Measurements from ENCODE around the gene SPINK4. TPM values are rescaled to one million over a fixed set of nuclear protein-coding genes. Genes with fewer than 3 reads are reported as not detected.

Gene SPINK4
- total RNA-seq, 1 experiment from 2014 or later: not detected

GRCh38 chr9:33256236-33256635, 16.3 kb downstream of the SPINK4 start:
- no peak for DNase-seq (ENCODE audit: low read depth)

- DNase-seq (ENCODE audit: low read depth): no peak
Observed at GRCh38 chr9:33257276-33257675, 17.3 kb downstream of the SPINK4 start.

DNA sequence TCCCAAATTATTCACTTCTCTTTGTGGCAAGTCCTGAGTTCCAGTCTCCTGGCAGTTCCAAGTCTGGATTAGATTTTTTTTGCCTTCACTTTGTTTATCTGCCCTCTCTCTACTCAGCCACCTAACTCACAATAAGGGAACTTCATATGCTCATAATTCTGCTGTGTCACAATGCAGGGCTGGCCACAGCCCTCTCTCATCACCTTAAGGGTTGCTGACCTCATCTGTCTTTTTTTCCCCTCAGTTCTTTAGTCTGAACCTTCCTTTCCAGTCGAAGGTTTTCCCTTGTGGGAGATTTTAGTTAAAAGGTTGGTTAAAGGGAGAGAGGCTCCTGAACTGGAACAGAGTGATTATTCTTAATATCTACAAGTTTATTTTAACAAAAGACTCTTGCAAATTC, 20.4 kb downstream of the SPINK4 start:
- no peak for DNase-seq (ENCODE audit: low read depth)

- peak; percentile 31 for DNase-seq (ENCODE audit: low read depth)
Observed at GRCh38 chr9:33263131-33264002, 23.4 kb downstream of the SPINK4 start.

DNA sequence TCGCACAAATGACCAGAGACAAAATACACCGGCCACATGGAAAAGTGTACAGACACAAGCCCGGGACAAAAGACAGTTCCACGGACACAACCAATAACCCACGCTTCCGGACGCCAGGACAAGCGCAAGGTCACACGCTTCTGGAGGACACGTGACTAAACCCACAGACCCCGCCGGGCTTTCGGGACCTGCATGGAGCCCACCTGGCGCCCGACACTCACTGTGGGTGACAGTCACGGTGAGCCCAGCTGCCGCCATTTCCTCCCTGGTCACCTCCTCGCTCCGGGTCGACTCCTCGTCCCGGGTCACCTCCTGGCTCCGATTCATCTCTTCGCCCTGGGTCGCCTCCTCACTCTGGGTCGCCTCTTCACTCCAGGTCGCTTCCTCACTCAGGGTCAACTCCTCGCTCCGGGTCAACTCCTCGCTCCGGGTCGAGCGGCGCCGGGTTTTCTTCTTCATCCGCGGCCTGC, 24.1 kb downstream of the SPINK4 start:
- DNase-seq (ENCODE audit: low read depth): peak; percentile 24

DNA sequence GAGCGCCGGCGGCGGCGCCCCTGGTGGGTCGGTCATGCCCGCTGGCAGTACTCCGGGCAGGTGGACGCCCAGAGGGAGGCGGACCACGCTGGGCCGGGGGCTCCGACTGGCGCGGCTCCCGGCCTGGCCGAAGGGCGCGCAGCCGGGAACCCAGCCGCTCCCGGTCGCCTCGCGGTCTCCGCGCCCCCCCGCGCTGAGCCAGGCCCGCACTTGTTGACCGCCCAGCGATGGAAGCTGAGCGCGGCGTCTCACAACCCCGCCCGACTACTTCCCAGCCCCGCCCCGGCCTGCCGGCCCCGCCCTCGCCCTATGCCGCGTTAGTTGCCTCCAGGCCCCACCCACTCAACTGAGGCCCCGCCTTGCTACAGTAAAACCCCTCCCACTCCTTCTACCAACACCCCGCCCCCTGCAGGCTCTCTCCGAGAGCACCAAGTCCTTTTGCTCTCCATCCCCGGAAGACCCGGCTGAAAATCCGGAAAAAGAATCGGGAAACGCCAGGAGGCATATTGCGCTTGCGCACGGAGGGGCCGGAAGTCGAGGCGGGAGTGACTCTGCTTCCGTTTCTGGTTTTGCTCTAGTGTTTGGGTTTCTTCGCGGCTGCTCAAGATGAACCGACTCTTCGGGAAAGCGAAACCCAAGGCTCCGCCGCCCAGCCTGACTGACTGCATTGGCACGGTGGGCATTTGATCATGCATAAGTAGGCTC, 24.7 kb downstream of the SPINK4 start, which contains the start of the genes BAG1 and CHMP5:
BAG1 (minus strand) TSS at position 236 of the 705 bp plus-strand sequence.
CHMP5 (plus strand) TSS at position 577 of the 705 bp plus-strand sequence; CDS start at position 607, 30 bp downstream.
- peak; percentile 99 for DNase-seq (ENCODE audit: low read depth)

GRCh38 chr9:33265211-33265865, 25.4 kb downstream of the SPINK4 start:
- DNase-seq (ENCODE audit: low read depth): no peak

DNA sequence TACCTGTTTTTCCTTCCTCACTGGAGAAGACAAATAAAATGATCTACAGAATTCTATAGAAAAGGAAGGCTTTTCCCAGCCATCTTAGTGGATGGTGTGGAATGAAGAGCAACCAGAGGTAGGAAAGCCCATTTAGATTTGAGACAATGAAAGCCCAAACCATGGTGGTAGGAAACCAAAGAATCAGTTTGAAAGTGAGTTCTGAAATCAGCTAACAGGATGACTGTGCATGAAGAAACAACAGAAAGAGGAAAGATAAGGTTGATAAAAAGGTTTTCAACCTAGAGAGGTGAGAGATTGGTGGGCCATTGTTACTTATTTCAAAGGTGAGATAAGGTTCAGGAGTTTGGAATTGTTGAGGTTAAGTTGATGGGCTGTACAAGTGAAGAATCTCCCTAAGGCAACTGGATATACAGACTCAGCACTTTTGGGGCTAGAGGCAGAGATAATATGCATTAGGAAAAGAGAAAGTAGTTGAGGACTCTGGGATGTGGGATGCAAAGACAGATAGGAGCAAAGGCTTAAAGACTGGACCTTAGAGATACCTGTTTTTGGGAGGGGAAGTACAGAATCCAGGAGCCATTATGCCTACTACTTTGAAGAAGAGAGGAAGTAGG, 27.3 kb downstream of the SPINK4 start:
- no peak for DNase-seq (ENCODE audit: low read depth)

DNA sequence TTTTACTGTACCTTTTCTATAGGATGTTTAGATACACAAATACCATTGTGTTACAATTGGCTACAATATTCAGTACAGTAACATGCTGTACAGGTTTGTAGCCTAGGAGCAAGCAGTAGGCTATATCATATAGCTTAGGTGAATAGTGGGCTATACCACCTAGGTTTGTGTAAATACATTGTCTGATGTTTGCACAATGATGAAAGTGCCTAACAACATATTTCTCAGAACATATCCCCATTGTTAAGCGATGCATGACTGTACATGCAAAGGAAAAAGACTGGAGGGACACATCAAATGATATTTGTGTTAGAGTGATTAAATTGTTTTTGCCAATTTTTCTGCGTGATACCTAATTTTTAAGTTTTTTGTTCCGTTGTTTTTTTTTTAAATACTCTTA, 30.2 kb downstream of the SPINK4 start:
- DNase-seq (ENCODE audit: low read depth): no peak

GRCh38 chr9:33272061-33272460, 32.1 kb downstream of the SPINK4 start:
- DNase-seq (ENCODE audit: low read depth): no peak

DNA sequence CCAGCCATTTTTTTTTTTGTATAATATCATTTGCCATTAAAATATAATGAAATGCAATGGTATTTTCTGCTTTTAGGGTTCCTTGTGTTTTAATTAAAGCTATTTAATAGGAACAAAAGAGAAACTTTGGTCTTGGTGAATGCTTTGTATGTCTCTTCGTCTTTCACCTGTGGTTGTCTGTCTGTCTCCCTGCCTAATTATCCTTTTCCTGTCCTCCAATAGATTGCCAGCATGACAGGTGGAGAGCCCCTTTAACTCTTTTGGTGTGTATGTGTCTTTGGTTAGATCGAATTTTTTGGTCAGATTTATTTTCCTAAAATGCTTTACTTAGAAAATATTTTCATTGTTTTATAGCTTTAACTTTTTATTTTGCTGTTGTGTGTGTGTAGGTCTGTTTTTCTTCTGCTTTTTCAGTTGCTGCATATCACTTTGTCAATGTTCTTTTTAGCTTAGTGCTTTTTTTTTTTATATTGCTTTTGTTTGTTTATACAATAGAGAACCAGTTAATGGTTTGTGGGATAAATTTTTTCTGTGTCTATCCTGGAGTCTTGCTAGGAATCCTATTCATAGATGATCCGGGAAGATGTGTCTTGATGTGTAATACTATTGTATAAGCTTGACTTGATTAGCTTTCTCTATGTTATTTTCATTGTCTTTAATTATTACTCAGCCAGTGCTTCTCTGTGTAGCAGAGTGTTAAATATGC, 33.5 kb downstream of the SPINK4 start:
- DNase-seq (ENCODE audit: low read depth): no peak

- DNase-seq (ENCODE audit: low read depth): peak; percentile 29
Observed at GRCh38 chr9:33273972-33274328, 34.0 kb downstream of the SPINK4 start.

- no peak for DNase-seq (ENCODE audit: low read depth)
Observed at GRCh38 chr9:33277484-33277883, 37.5 kb downstream of the SPINK4 start.

GRCh38 chr9:33285502-33285901, 45.5 kb downstream of the SPINK4 start:
- DNase-seq (ENCODE audit: low read depth): no peak

GRCh38 chr9:33287087-33287490, 47.1 kb downstream of the SPINK4 start:
- peak; percentile 68 for DNase-seq (ENCODE audit: low read depth)

GRCh38 chr9:33288235-33288634, 48.3 kb downstream of the SPINK4 start:
- no peak for DNase-seq (ENCODE audit: low read depth)

DNA sequence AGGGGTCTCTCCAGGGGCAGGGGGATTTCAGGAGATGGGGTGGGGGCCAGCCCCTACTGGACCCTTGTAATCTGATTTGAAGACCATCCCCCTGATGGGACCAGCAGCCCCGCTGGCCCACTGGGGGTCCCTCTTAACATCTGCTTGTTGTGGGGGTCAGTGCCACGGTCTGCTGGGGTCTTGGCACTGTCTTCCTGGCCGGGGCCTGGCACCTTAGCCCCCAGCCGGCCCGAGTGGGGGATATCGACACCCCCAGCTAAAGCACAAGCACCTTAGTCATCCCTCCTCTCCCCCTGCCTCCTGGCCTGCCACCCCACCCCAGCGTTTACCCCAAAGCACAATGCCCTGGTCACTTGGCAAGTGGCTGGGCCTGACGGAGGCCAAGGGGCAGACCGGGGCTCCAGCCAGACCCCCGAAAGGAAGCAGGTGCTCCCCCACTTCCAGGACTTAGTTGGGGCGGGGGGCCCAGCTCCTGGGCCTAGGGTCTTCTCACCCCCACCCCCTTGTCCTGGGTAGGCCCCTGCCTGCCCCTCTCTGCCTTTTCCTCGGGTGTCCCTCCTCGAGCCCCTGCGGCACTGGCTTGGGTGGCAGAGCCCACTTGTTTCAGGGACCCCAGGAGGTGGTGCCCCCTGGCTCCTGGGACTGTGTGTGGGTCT, 49.0 kb downstream of the SPINK4 start:
- DNase-seq (ENCODE audit: low read depth): no peak

GRCh38 chr9:33289496-33289895, 49.5 kb downstream of the SPINK4 start:
- no peak for DNase-seq (ENCODE audit: low read depth)

DNA sequence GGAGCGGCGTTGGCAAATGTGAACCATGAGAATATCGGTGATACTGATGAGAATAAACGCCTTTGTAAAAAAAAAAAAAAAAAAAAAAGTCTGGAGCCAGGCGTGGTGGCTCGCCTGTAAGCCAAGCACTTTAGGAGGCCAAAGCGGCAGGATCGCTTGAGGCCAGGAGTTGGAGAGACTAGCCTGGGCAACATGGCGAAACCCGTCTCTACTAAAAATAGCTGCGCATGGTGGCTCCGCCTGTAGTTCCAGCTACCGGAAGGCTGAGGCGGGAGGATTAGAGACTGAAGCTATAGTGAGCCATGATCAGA, 49.9 kb downstream of the SPINK4 start:
- DNase-seq (ENCODE audit: low read depth): no peak

GRCh38 chr9:33290247-33291030, 50.5 kb downstream of the SPINK4 start, which contains the start of gene NFX1:
Gene NFX1, plus strand, starts transcription at chr9:33290516. Its CDS starts 57 bp downstream, at chr9:33290573.
- DNase-seq (ENCODE audit: low read depth): peak; percentile 98

Measured in LHCN-M2 (cell line).